Measurements from ENCODE around the gene TNFAIP8. TPM values are rescaled to one million over a fixed set of nuclear protein-coding genes. Genes with fewer than 3 reads are reported as not detected.

The TNFAIP8 gene
- total and polyA plus RNA-seq, 7 experiments from 2014 or later: 102 to 285 (median 156) TPM

DNA sequence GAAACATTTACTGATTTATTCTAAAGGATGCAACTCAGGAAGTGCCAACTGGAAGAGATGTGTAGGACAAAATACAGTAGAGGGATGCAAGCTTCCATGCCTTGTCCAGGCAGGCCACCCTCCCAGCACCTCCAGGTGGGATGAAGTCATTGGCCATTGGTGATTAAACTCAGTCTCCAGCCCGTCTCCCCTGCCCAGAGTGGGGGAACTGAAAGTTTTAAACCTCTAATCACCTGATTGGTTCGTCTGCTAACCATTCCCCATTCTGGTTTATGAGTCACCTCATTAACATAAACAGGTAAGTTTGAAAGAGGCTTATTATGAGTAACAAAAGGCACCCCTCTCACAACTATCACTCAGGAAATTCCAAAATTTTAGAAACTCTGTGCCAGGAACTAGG is 8.1 kb downstream of the TNFAIP8 start:
- DNase-seq (no peak), ATAC-seq (no peak)
- intact Hi-C loops (cut with micrococcal nuclease): no loop called here
- Mint-ChIP-seq H3K4me1 (peaks cover 83 to 98% (median 96%) of the 10 kb centered on the region in 7 donors), H3K4me3 (peak overlapping the region in 2 of 10 donors; percentile 5 to 36), H3K9me3 (peaks cover 0 to 1% (median 0%) of the 10 kb centered on the region in 11 donors), H3K27ac (peak overlapping the region; percentile 2 to 96 (median 86)), H3K27me3 (no peaks in the 10 kb centered on the region), H3K36me3 (peaks cover 0 to 44% (median 39%) of the 10 kb centered on the region in 5 donors)
- Histone ChIP-seq H3K27ac (ENCODE audit: low read depth, low read length) (no peak overlapping the region), H3K9me3 (ENCODE audit: control insufficient read depth in 2 of 3, low read length in 3 of 3) (no peaks in the 10 kb centered on the region), H3K27me3 (ENCODE audit: control insufficient read depth in 2 of 2, insufficient read depth in 2 of 2, low read length in 2 of 2) (no peaks in the 10 kb centered on the region), H3K4me3 (ENCODE audit: low read length) (no peak overlapping the region), H3K36me3 (ENCODE audit: control insufficient read depth in 2 of 3, insufficient read depth in 3 of 3, low read length in 3 of 3) (peaks cover 0 to 5% (median 0%) of the 10 kb centered on the region in 3 experiments), H3K4me1 (ENCODE audit: control insufficient read depth in 2 of 2, insufficient read depth in 2 of 2, low read length in 2 of 2) (peaks cover 79 to 87% of the 10 kb centered on the region in 2 donors)
- CTCF ChIA-PET: interaction anchor here (0.7 kb wide), 1 partner anchor 138 kb away, joined by 4 read pairs; no protein-coding TSS in a partner anchor
- POLR2A ChIA-PET: interaction anchor here (0.7 to 0.9 kb wide), 2 partner anchors 42 to 49 kb away, joined by 3 to 5 read pairs; no protein-coding TSS in a partner anchor

DNA sequence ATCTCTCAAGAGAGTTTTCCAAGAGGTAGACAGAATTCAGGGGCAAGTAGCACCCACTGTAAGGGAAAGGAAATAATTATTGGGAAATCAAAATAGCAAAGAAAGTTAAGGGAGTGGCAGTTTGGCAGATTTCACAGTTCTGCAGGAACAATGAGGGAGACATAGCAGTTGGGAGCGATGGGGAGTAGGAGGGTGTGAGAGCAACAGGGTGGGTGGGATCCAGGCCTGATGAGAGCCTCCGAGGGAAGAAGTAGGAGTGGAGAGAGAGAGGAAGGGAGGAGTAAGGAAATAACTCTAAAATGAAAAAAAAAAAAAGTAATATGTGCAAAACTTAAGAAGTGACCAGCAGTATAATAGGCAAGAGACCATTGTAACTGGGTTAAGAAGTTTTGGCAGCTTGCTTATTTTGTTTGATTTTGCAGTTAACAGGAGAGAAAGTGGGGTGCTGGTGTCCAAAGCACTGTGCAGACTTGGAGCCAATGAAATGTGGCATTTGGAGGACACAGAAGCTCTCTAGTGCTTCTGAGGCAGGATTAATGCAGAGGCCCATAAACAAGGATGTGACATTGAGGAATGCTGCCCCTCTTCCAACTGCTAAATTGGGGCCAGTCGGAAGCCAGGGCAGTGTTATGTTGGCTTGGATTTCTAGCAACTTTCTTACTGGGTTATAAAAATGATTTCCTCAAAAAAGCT is 10.2 kb downstream of the TNFAIP8 start:
- ChIA-PET CTCF (interaction anchor here (1.0 kb wide), 1 partner anchor 13 kb away, joined by 6 read pairs; no protein-coding TSS in a partner anchor), POLR2A (interaction anchor here (0.7 to 2.5 kb wide), 3 partner anchors 9 to 127 kb away, joined by 3 to 11 read pairs (median 3); no protein-coding TSS in a partner anchor)
- no peak for DNase-seq
- Histone ChIP-seq H3K4me1 (ENCODE audit: control insufficient read depth in 2 of 2, insufficient read depth in 2 of 2, low read length in 2 of 2) (peaks cover 68 to 86% of the 10 kb centered on the region in 2 donors), H3K9me3 (ENCODE audit: control insufficient read depth in 2 of 3, low read length in 3 of 3) (no peaks in the 10 kb centered on the region), H3K27ac (ENCODE audit: low read depth, low read length) (peak overlapping the region; percentile 55), H3K27me3 (ENCODE audit: control insufficient read depth in 2 of 2, insufficient read depth in 2 of 2, low read length in 2 of 2) (no peaks in the 10 kb centered on the region), H3K4me3 (ENCODE audit: low read length) (no peak overlapping the region), H3K36me3 (ENCODE audit: control insufficient read depth in 2 of 3, insufficient read depth in 3 of 3, low read length in 3 of 3) (no peaks in the 10 kb centered on the region)
- Mint-ChIP-seq H3K9me3 (peaks cover 0 to 1% (median 0%) of the 10 kb centered on the region in 11 donors), H3K4me3 (peak overlapping the region; percentile 20 to 78 (median 56)), H3K27ac (peak overlapping the region; percentile 74 to 96 (median 84)), H3K27me3 (no peaks in the 10 kb centered on the region), H3K4me1 (peaks cover 65 to 98% (median 94%) of the 10 kb centered on the region in 7 donors), H3K36me3 (peaks cover 0 to 47% (median 36%) of the 10 kb centered on the region in 5 donors)
- intact Hi-C loops (cut with micrococcal nuclease): loop anchor here (1.0 to 5.0 kb wide), 3 partner anchors 9 to 34 kb away; no protein-coding TSS in a partner anchor
- ATAC-seq: no peak

DNA sequence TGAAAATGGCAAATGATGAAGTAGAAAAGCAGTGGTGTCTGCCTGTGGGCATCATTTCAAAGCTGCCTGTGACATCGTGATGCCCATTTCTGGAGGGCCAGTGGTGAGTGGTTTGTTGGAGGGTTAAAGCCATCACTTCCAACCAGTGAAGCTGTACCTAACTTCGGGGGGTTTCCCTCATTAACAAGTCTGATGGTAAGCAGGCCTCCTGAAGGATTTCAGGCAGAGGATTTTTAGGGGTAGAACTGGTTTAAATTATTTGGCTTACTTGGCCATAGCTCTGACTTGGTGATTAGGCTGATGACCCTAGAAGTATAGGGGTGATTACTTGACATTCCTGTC is 10.7 kb downstream of the TNFAIP8 start:
- H3K4me1 Mint-ChIP-seq: peaks cover 60 to 98% (median 94%) of the 10 kb centered on the region in 7 donors

DNA sequence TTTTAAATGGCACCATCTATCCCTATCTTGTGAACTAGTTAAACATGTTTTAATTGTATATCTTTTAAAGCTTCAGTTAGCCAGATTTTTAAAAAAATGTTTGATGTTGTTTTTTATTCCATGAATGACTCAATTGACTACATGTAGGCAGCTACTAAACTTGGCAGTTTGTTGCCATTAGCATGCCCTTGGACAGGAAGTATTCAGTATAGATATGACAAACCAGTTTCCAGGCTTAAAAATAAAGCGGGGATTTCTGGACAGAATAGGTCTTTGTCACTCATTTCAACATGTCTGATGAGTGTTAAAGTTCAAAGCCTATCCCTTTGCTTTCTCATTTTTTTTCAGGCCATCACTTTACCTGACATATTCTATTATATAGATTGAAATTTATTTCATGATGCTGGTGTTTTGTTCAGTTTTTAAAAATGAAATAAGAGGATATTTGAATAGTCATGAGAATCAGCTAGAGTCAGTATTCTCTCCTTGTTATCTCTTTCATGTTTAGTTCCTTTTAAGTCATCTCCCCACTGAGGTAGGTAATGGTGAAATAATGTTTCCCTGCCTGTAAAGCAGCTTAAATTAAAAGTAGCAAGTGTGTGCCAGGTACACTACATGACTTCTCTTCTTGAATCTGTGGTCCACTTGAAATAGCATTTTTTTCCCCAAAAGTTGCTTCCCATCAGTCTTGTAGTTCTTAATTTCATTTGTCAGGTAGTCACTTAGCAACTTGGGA is 11.9 kb downstream of the TNFAIP8 start:
- ChIA-PET CTCF (interaction anchor here (0.6 to 1.0 kb wide), 2 partner anchors 13 to 78 kb away, joined by 3 to 4 read pairs; no protein-coding TSS in a partner anchor), POLR2A (interaction anchor here (0.6 to 1.5 kb wide), 8 partner anchors 8 to 63 kb away, joined by 3 to 5 read pairs (median 4); no protein-coding TSS in a partner anchor)
- H3K27ac Mint-ChIP-seq: peak overlapping the region; percentile 24 to 96 (median 84)
- peaks cover 0 to 47% (median 30%) of the 10 kb centered on the region in 5 donors for H3K36me3 Mint-ChIP-seq
- ATAC-seq: peak; percentile 74
- peak in 2 of 9 donors; percentile 20 to 46 for DNase-seq
- Histone ChIP-seq H3K9me3 (ENCODE audit: control insufficient read depth in 2 of 3, low read length in 3 of 3) (no peaks in the 10 kb centered on the region), H3K27ac (ENCODE audit: low read depth, low read length) (peak overlapping the region; percentile 55), H3K36me3 (ENCODE audit: control insufficient read depth in 2 of 3, insufficient read depth in 3 of 3, low read length in 3 of 3) (no peaks in the 10 kb centered on the region), H3K4me1 (ENCODE audit: control insufficient read depth in 2 of 2, insufficient read depth in 2 of 2, low read length in 2 of 2) (peaks cover 54 to 76% of the 10 kb centered on the region in 2 donors), H3K4me3 (ENCODE audit: low read length) (no peak overlapping the region), H3K27me3 (ENCODE audit: control insufficient read depth in 2 of 2, insufficient read depth in 2 of 2, low read length in 2 of 2) (no peaks in the 10 kb centered on the region)
- peak overlapping the region; percentile 52 to 78 (median 73) for H3K4me3 Mint-ChIP-seq
- H3K9me3 Mint-ChIP-seq: peaks cover 0 to 1% (median 0%) of the 10 kb centered on the region in 11 donors
- intact Hi-C loops (cut with micrococcal nuclease): loop anchor here (1.0 to 5.0 kb wide), 8 partner anchors 8 to 379 kb away; partner anchors contain the start of gene DTWD2 (in 1 of the 2)
- H3K27me3 Mint-ChIP-seq: no peaks in the 10 kb centered on the region
- peaks cover 49 to 89% (median 84%) of the 10 kb centered on the region in 7 donors for H3K4me1 Mint-ChIP-seq

More for the DNA sequence above, 10.7 kb downstream of the TNFAIP8 start:
- ATAC-seq: peak; percentile 36
- Histone ChIP-seq H3K4me3 (ENCODE audit: low read length) (no peak overlapping the region), H3K36me3 (ENCODE audit: control insufficient read depth in 2 of 3, insufficient read depth in 3 of 3, low read length in 3 of 3) (no peaks in the 10 kb centered on the region), H3K9me3 (ENCODE audit: control insufficient read depth in 2 of 3, low read length in 3 of 3) (no peaks in the 10 kb centered on the region), H3K4me1 (ENCODE audit: control insufficient read depth in 2 of 2, insufficient read depth in 2 of 2, low read length in 2 of 2) (peaks cover 62 to 88% of the 10 kb centered on the region in 2 donors), H3K27ac (ENCODE audit: low read depth, low read length) (peak overlapping the region; percentile 55), H3K27me3 (ENCODE audit: control insufficient read depth in 2 of 2, insufficient read depth in 2 of 2, low read length in 2 of 2) (no peaks in the 10 kb centered on the region)
- no peaks in the 10 kb centered on the region for H3K27me3 Mint-ChIP-seq
- DNase-seq: peak in 1 of 9 donors; percentile 28
- intact Hi-C loops (cut with micrococcal nuclease): loop anchor here (2.0 to 5.0 kb wide), 2 partner anchors 14 to 34 kb away; no protein-coding TSS in a partner anchor
- H3K27ac Mint-ChIP-seq: peak overlapping the region; percentile 74 to 96 (median 84)
- H3K36me3 Mint-ChIP-seq: peaks cover 0 to 52% (median 35%) of the 10 kb centered on the region in 5 donors
- peaks cover 0 to 1% (median 0%) of the 10 kb centered on the region in 11 donors for H3K9me3 Mint-ChIP-seq
- ChIA-PET POLR2A (interaction anchor here (0.7 to 2.5 kb wide), 6 partner anchors 9 to 127 kb away, joined by 3 to 11 read pairs (median 3); no protein-coding TSS in a partner anchor), CTCF (interaction anchor here (1.0 kb wide), 1 partner anchor 13 kb away, joined by 6 read pairs; no protein-coding TSS in a partner anchor)
- H3K4me3 Mint-ChIP-seq: peak overlapping the region; percentile 20 to 78 (median 56)

- Mint-ChIP-seq H3K27me3 (no peaks in the 10 kb centered on the region), H3K4me3 (peak overlapping the region; percentile 8 to 78 (median 63)), H3K27ac (peak overlapping the region; percentile 9 to 96 (median 84)), H3K36me3 (peaks cover 4 to 47% (median 29%) of the 10 kb centered on the region in 5 donors), H3K9me3 (peaks cover 0 to 1% (median 0%) of the 10 kb centered on the region in 11 donors), H3K4me1 (peaks cover 48 to 89% (median 84%) of the 10 kb centered on the region in 7 donors)
- no peaks in the 10 kb centered on the region for H3K27me3 ChIP-seq (ENCODE audit: control insufficient read depth in 2 of 2, insufficient read depth in 2 of 2, low read length in 2 of 2)
- H3K27ac ChIP-seq (ENCODE audit: low read depth, low read length): peak overlapping the region; percentile 55
- POLR2A ChIA-PET: interaction anchor here (0.9 to 1.5 kb wide), 5 partner anchors 8 to 27 kb away, joined by 3 to 5 read pairs (median 3); partner anchors contain the start of gene TNFAIP8
- DNase-seq (peak in 2 of 9 donors; percentile 35 to 59), ATAC-seq (peak; percentile 59)
- H3K36me3 ChIP-seq (ENCODE audit: control insufficient read depth in 2 of 3, insufficient read depth in 3 of 3, low read length in 3 of 3): peaks cover 0 to 4% (median 0%) of the 10 kb centered on the region in 3 experiments
- CTCF ChIA-PET: interaction anchor here (1.0 to 1.2 kb wide), 2 partner anchors 8 to 78 kb away, joined by 3 to 4 read pairs; no protein-coding TSS in a partner anchor
- intact Hi-C loops (cut with micrococcal nuclease): loop anchor here (1.0 to 5.0 kb wide), 5 partner anchors 11 to 380 kb away; partner anchors contain the start of gene DTWD2 (in 1 of the 2)
- no peaks in the 10 kb centered on the region for H3K9me3 ChIP-seq (ENCODE audit: control insufficient read depth in 2 of 3, low read length in 3 of 3)
- H3K4me3 ChIP-seq (ENCODE audit: low read length): no peak overlapping the region
- H3K4me1 ChIP-seq (ENCODE audit: control insufficient read depth in 2 of 2, insufficient read depth in 2 of 2, low read length in 2 of 2): peaks cover 51 to 71% of the 10 kb centered on the region in 2 donors
Measured at GRCh38 chr5:119368238-119368630, 12.4 kb downstream of the TNFAIP8 start.

Measured in naive thymus-derived CD4-positive, alpha-beta T cell (primary cell).